SJCRH30 (cell line): Measurements from ENCODE around the gene DUSP7. TPM values are rescaled to one million over a fixed set of nuclear protein-coding genes. Genes with fewer than 3 reads are reported as not detected.
A peak's percentile ranks its signal among the peaks of the same experiment; 100 is the strongest.
"Not testable (repeated sequence)": the region's sequence is repeated elsewhere in the genome, so short reads cannot be mapped to it uniquely, and the experiment has no call there.

Experiments
- DNase-seq, 2 experiments: peaks; one replicate each; pipeline ENCODE4 v3.0.0-alpha.2; 2015 to 2020
- H3K27ac ChIP-seq: fragments of 250-450 bp; sonication (Bioruptor Pico); 2 replicates; pipeline ENCODE4 v1.5.1; 2020; ENCODE audit warnings: mild to moderate bottlenecking, moderate library complexity
- H3K27me3 ChIP-seq: fragments of 250-450 bp; sonication (Bioruptor Pico); 2 replicates; pipeline ENCODE4 v1.5.1; 2020; ENCODE audit warnings: mild to moderate bottlenecking, moderate library complexity
- H3K36me3 ChIP-seq: fragments of 250-450 bp; sonication (Bioruptor Pico); 2 replicates; pipeline ENCODE4 v1.5.1; 2020; ENCODE audit warnings: mild to moderate bottlenecking, moderate library complexity
- H3K4me1 ChIP-seq: fragments of 250-450 bp; sonication (Bioruptor Pico); 2 replicates; pipeline ENCODE4 v1.5.1; 2020; ENCODE audit warnings: mild to moderate bottlenecking, moderate library complexity
- H3K4me3 ChIP-seq: fragments of 250-450 bp; sonication (Bioruptor Pico); 2 replicates; pipeline ENCODE4 v1.5.1; 2020; ENCODE audit warnings: mild to moderate bottlenecking, moderate library complexity
- H3K9me3 ChIP-seq: fragments of 250-450 bp; sonication (Bioruptor Pico); replicated peaks from 2 replicates; pipeline ENCODE4 v1.5.1; 2020; ENCODE audit warnings: mild to moderate bottlenecking, moderate library complexity
- total RNA-seq: library from RNA; depleted of rRNA; stranded (reverse); fragments of >200 nt; shearing (Covaris generic); gene quantifications from 2 replicates; pipeline ENCODE4 v1.2.3, GENCODE V29; 2014

The DUSP7 gene
- total RNA-seq, 1 experiment from 2014 or later = 9.1 TPM

- Histone ChIP-seq H3K27me3 (no peaks in the 10 kb centered on the region), H3K27ac (no peak overlapping the region), H3K36me3 (no peaks in the 10 kb centered on the region), H3K4me1 (peaks cover 7% of the 10 kb centered on the region), H3K4me3 (no peak overlapping the region), H3K9me3 (no peaks in the 10 kb centered on the region)
- no peak for DNase-seq
These were observed 4.9 kb downstream of the DUSP7 start for GRCh38 chr3:52051444-52051843.

DNA sequence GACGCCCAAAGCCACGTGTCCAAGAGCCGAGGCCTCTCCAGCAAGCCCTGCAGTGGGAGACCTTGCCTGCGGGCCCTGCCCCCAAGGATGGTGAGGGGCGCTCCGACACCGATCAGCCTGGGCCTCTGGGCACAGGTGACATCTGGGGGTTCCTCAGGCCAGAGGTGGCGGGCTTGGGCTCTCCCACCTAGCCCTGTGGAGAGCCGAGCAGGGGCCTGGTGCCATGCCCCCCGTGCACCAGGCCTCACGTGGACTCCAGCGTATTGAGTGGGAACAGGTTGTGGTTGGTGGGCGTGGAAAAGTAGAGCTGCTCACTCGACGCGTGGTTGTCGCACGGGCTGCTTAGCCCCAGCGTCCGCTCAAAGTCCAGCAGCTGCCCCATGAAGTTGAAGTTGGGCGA lies 5.8 kb downstream of the DUSP7 start:
- no peak overlapping the region for H3K4me3 ChIP-seq
- DNase-seq = no peak
- H3K9me3 ChIP-seq = no peaks in the 10 kb centered on the region
- H3K36me3 ChIP-seq = no peaks in the 10 kb centered on the region
- H3K27ac ChIP-seq = no peak overlapping the region
- H3K4me1 ChIP-seq = peaks cover 15% of the 10 kb centered on the region
- no peaks in the 10 kb centered on the region for H3K27me3 ChIP-seq

- DNase-seq = no peak
- H3K27ac ChIP-seq = no peak overlapping the region
- H3K9me3 ChIP-seq = no peaks in the 10 kb centered on the region
- no peak overlapping the region for H3K4me3 ChIP-seq
- H3K27me3 ChIP-seq = no peaks in the 10 kb centered on the region
- H3K4me1 ChIP-seq = peaks cover 20% of the 10 kb centered on the region
- H3K36me3 ChIP-seq = no peaks in the 10 kb centered on the region
These were observed 6.9 kb downstream of the DUSP7 start for GRCh38 chr3:52049503-52049902.

GRCh38 chr3:52047295-52047960 lies 8.9 kb downstream of the DUSP7 start:
- no peak overlapping the region for H3K4me3 ChIP-seq
- no peak overlapping the region; the same call in 1 of the 2 replicates for H3K27ac ChIP-seq
- peaks cover 30% of the 10 kb centered on the region for H3K4me1 ChIP-seq

GRCh38 chr3:52046902-52047239 lies 9.5 kb downstream of the DUSP7 start:
- Histone ChIP-seq H3K4me1 (peaks cover 30% of the 10 kb centered on the region), H3K4me3 (no peak overlapping the region), H3K27me3 (no peaks in the 10 kb centered on the region), H3K36me3 (no peaks in the 10 kb centered on the region), H3K27ac (peak overlapping the region; percentile 11; the same call in 1 of the 2 replicates), H3K9me3 (no peaks in the 10 kb centered on the region)
- DNase-seq = no peak

More at GRCh38 chr3:52047295-52047960, 8.9 kb downstream of the DUSP7 start:
- DNase-seq = no peak
- Histone ChIP-seq H3K9me3 (no peaks in the 10 kb centered on the region), H3K27me3 (no peaks in the 10 kb centered on the region), H3K36me3 (no peaks in the 10 kb centered on the region)

DNA sequence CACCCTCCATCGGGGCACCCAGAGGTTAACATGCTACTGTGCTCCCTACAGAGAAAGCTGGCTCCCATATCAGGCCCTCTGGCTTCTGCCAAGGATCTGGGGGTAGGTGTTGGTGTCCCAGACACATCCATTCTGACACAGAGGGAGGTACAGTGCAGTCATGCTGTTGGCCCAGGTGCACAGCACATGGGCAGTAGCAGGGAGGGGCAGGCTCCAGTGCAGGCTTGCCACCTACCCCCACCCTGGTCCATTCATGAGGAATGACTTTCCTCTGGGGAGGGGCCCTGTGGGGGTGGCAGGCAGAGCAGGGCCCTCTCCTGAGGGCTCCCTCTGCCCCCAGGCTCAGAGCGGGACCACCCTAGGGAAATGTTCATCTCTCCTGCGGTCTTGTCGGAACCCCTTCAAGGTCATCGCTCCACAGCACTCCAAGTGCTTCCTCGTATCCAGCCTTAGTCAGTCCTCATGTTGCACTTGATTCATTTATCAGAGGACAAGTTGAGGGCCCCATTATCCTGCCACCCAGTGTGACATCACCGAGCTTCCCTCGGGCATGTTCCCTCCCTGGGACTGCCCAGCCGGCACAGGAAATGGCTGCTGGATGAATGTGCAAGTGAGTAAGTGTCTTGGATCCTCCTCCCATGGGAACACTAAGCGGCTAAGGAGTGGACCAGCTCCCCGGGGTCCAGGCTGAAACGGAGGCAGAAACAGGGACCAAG lies 10.0 kb downstream of the DUSP7 start:
- H3K27me3 ChIP-seq = no peaks in the 10 kb centered on the region
- H3K36me3 ChIP-seq = no peaks in the 10 kb centered on the region
- no peak overlapping the region for H3K4me3 ChIP-seq
- no peaks in the 10 kb centered on the region for H3K9me3 ChIP-seq
- H3K27ac ChIP-seq = peak overlapping the region; percentile 11; the same call in 1 of the 2 replicates
- peaks cover 30% of the 10 kb centered on the region for H3K4me1 ChIP-seq
- peak; percentile 56 to 63 for DNase-seq

DNA sequence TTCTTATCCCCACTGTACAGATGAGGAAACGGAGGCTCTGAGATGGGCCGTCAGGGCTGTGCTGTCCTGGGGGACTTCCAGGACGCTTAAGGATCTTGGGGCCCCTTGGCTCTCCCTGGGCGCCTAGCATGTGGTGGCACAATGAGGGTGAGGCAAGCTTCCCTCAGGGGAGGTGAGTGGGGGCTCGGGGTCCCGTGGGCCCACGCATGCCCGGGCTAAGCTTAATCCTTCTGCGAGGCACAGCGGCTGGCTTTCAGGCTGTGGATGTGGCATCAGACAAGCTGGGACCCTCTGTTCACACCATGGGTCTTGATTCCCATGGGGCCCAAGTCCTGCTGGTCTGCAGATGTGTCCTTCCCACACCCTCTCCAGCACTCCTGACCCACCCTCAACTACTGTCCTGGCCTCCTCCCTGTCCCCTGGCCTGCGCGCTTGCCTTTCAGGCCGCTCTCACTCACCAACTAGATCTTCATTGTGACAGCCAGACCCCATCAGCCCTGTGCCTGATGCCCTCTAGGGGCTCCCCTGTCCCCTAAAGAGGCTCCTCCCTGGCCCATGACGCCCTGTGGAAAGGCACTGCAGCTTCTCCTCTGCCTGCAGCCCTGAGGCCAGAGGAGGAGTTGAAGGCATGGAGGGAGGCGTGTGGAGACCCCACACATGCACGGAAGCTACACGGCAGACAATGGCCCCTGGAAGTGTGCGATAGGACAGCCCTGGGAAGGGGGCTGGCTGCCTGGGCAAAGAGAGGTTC lies 11.3 kb downstream of the DUSP7 start:
- H3K4me1 ChIP-seq = peaks cover 43% of the 10 kb centered on the region
- H3K9me3 ChIP-seq = no peaks in the 10 kb centered on the region
- H3K27ac ChIP-seq = no peak overlapping the region; the same call in 1 of the 2 replicates
- no peak for DNase-seq
- no peaks in the 10 kb centered on the region for H3K27me3 ChIP-seq
- no peak overlapping the region for H3K4me3 ChIP-seq
- no peaks in the 10 kb centered on the region for H3K36me3 ChIP-seq

GRCh38 chr3:52043750-52044149 lies 12.6 kb downstream of the DUSP7 start:
- H3K27me3 ChIP-seq = no peaks in the 10 kb centered on the region
- peaks cover 50% of the 10 kb centered on the region for H3K4me1 ChIP-seq
- H3K36me3 ChIP-seq = no peaks in the 10 kb centered on the region
- H3K27ac ChIP-seq = no peak overlapping the region
- H3K9me3 ChIP-seq = no peaks in the 10 kb centered on the region
- peak in 1 of 2 experiments; percentile 37 for DNase-seq
- H3K4me3 ChIP-seq = no peak overlapping the region

DNA sequence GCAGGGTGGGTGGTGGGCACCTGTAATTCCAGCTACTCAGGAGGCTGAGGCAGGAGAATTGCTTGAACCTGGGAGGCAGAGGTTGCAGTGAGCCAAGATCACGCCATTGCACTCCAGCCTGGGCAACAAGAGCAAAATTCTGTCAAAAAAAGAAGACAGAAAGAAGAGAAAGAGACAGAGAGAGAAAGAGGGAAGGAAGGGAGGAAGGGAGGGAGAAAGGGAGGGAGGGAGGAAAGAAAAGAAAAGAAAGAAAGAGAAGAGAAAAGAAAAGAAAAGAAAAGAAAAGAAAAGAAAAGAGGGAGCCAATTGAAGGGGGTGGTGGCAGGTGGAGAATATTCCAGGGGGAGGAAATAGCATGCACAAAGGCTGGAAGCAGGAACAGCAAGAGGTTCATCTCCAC lies 13.3 kb downstream of the DUSP7 start:
- H3K27me3 ChIP-seq, H3K36me3 ChIP-seq, H3K4me3 ChIP-seq, H3K27ac ChIP-seq, DNase-seq, H3K9me3 ChIP-seq: not testable (repeated sequence)
- peaks cover 50% of the 10 kb centered on the region for H3K4me1 ChIP-seq

DNA sequence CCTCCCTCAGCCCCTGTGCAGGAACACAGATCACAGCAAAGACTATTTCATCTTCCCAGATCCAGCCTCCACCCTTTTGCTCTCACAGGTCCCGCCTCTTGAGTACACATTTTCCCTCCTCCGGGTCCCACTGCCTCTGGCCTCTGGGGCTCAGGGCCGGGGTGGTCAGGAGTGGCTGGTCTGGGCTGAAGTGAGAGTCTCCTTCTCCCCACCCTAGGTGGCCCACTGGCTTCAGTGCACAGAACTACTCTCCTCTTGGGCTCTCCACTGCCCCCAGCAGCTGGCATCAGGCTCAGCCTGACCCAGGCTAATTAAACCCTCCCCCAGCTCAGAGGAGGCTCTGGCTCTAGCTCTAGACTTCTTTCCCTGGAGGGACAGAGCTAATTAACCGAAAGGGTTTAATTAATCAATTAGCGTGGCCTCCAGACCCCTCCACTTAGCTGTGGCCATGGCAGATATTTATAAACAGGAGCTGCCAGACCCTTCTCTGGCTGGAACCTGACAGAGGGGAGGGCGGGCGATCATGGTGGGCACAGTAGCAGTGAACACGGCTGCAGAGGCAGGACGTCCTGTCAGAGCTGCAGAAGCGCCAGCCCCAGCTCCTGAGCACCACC lies 15.1 kb downstream of the DUSP7 start:
- H3K27me3 ChIP-seq = no peaks in the 10 kb centered on the region
- no peak overlapping the region for H3K27ac ChIP-seq
- H3K4me3 ChIP-seq = no peak overlapping the region
- no peaks in the 10 kb centered on the region for H3K9me3 ChIP-seq
- peak in 1 of 2 experiments; percentile 45 for DNase-seq
- H3K36me3 ChIP-seq = no peaks in the 10 kb centered on the region
- H3K4me1 ChIP-seq = peaks cover 49% of the 10 kb centered on the region

DNA sequence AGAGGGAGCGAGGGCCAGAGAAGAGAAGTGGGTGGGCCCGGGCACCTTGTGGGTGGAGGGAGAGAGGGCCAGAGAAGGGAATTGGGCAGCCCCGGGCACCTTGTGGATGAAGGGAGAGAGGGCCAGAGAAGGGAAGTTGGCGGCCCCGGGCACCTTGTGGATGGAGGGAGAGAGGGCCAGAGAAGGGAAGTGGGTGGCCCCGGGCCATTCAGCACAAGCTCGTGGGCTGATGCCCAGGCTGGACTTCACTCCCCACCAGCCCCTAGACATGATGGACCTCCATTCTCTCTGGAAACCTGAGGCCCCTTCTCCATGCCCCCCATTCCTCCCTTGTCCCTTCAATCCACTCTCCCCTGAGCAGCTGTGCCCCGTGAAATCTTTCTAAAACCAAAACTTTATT lies 15.8 kb downstream of the DUSP7 start:
- no peak for DNase-seq
- H3K4me3 ChIP-seq = no peak overlapping the region
- peaks cover 42% of the 10 kb centered on the region for H3K4me1 ChIP-seq
- H3K9me3 ChIP-seq = no peaks in the 10 kb centered on the region
- H3K27me3 ChIP-seq = no peaks in the 10 kb centered on the region
- H3K36me3 ChIP-seq = no peaks in the 10 kb centered on the region
- H3K27ac ChIP-seq = no peak overlapping the region

- H3K27ac ChIP-seq = peak overlapping the region; percentile 45
- H3K4me1 ChIP-seq = peaks cover 37% of the 10 kb centered on the region
- H3K9me3 ChIP-seq = no peaks in the 10 kb centered on the region
- H3K36me3 ChIP-seq = no peaks in the 10 kb centered on the region
- DNase-seq = peak; percentile 89 to 93
- H3K4me3 ChIP-seq = no peak overlapping the region
- H3K27me3 ChIP-seq = no peaks in the 10 kb centered on the region
These were observed 16.5 kb downstream of the DUSP7 start for GRCh38 chr3:52039846-52040245.

DNA sequence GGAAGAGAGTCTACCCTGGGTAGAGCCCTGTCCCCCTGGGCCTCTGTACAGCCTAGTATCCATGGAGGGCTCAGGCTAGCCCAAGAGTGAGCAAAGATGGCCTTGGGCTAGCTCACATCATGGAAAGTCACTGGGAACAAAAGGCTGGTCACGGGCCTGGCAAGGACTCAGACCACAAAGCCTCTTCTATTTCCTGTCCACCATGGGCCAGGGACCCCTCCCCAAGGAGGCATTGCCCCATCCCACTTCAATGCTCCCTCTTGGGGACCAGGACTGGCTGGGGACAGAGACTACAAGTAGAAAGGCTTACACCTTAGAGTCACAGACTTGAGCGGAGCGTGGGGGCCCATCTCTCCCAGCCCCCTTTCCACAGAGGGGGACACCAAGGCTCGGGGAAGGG lies 16.9 kb downstream of the DUSP7 start:
- Histone ChIP-seq H3K4me3 (no peak overlapping the region), H3K36me3 (no peaks in the 10 kb centered on the region), H3K9me3 (no peaks in the 10 kb centered on the region), H3K4me1 (peaks cover 37% of the 10 kb centered on the region), H3K27me3 (no peaks in the 10 kb centered on the region), H3K27ac (peak overlapping the region; percentile 45)
- DNase-seq = no peak

DNA sequence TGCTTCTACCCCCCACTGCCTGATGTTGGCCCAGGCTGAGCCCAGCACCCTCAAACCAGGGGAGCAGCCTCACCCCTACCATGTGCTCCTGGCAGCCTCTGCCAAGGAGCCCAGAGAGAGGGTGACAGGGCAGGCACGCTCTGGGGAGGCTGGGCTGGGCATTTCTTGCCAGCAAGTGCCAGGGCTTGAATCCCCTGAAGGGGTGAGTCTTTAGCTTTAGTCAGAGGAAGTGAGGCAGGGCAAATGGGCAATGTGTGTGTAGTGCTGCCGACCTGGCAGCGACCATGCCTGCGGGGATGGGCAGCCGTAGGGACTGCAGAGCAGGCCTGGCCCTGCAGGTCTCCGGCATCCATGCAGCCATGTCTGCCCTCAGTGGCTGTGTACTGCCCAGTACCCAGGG lies 18.1 kb downstream of the DUSP7 start:
- Histone ChIP-seq H3K36me3 (no peaks in the 10 kb centered on the region), H3K9me3 (no peaks in the 10 kb centered on the region), H3K4me3 (no peak overlapping the region), H3K4me1 (peaks cover 28% of the 10 kb centered on the region), H3K27ac (no peak overlapping the region), H3K27me3 (no peaks in the 10 kb centered on the region)
- DNase-seq = no peak

DNA sequence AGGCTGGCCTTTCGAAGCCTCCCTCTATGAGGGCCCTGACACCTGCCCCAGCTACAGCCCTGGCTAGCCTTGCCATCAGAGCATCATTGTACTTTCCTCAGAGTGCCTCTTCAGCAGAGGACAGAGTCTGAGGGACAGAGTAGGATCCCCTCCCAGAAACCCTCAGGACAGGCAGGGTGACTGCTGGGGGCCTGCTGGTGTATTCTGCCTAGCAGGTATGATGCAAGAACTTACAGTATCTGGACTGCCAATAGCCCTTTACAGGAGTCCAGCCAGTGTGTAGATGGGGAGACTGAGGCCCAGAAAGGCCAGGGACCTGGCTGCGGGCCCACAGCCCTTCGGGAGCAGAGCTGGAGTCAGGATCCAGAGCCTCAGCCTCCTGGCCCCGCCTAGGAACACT lies 19.1 kb downstream of the DUSP7 start:
- Histone ChIP-seq H3K27ac (no peak overlapping the region), H3K4me1 (peaks cover 28% of the 10 kb centered on the region), H3K36me3 (no peaks in the 10 kb centered on the region), H3K4me3 (no peak overlapping the region), H3K27me3 (no peaks in the 10 kb centered on the region), H3K9me3 (no peaks in the 10 kb centered on the region)
- DNase-seq = no peak
